HL-60 (cell line): ENCODE results near the gene AIF1.

ENCODE experiments used
- DNase-seq, 2 experiments: peaks; one replicate each; pipeline ENCODE4 v3.0.0-alpha.2; 2010 to 2020; ENCODE audit warnings: low read depth in 1 of 2, low spot score in 1 of 2
- H3K27ac ChIP-seq: fragments of 250-450 bp; sonication (Bioruptor Pico); replicated peaks from 2 replicates; pipeline ENCODE4 v1.5.1; 2020; ENCODE audit warnings: mild to moderate bottlenecking, moderate library complexity
- H3K27me3 ChIP-seq: fragments of 250-450 bp; sonication (Bioruptor Pico); 2 replicates; pipeline ENCODE4 v1.5.1; 2021; ENCODE audit warnings: mild to moderate bottlenecking, moderate library complexity; ENCODE audit not compliant: insufficient read depth, poor library complexity, severe bottlenecking
- H3K4me3 ChIP-seq: replicated peaks from 2 replicates; pipeline ENCODE4 v1.5.1; 2011; ENCODE audit warnings: mild to moderate bottlenecking, control low read depth, low read length; ENCODE audit not compliant: insufficient read depth
- CTCF ChIP-seq: IDR thresholded peaks from one replicate; pipeline ENCODE4 v1.5.1; 2011; ENCODE audit warnings: low read length, control low read depth, inconsistent platforms; ENCODE audit not compliant: insufficient read depth
- GABPA ChIP-seq: IDR thresholded peaks from 2 replicates; pipeline ENCODE4 v1.6.1; 2012; ENCODE audit warnings: low read depth
- POLR2AphosphoS5 ChIP-seq: IDR thresholded peaks from 2 replicates; pipeline ENCODE4 v1.6.1; 2012; ENCODE audit warnings: low read depth
- REST ChIP-seq: IDR thresholded peaks from 2 replicates; pipeline ENCODE4 v1.6.1; 2012; ENCODE audit warnings: low read depth; ENCODE audit not compliant: insufficient replicate concordance
- SPI1 ChIP-seq: IDR thresholded peaks from 2 replicates; pipeline ENCODE4 v1.6.1; 2012; ENCODE audit warnings: low read depth, mild to moderate bottlenecking, borderline replicate concordance

The AIF1 gene

GRCh38 chr6:31652925-31653724 is 38.1 kb downstream of the AIF1 start:
- no peaks in the 10 kb centered on the region for H3K27me3 ChIP-seq
- peak overlapping the region; percentile 98 for H3K27ac ChIP-seq
- TF ChIP-seq SPI1 (no peak), POLR2AphosphoS5 (no peak; the same call in 1 of the 2 replicates), CTCF (no peak), GABPA (no peak), REST (no peak)
- peak; percentile 91 to 93 for DNase-seq
- H3K4me3 ChIP-seq: peak overlapping the region; percentile 59

GRCh38 chr6:31654574-31655348 is 39.7 kb downstream of the AIF1 start:
- DNase-seq: no peak
- TF ChIP-seq SPI1 (no peak), GABPA (no peak), CTCF (no peak), REST (no peak), POLR2AphosphoS5 (no peak)
- H3K27me3 ChIP-seq: no peaks in the 10 kb centered on the region
- H3K4me3 ChIP-seq: no peak overlapping the region
- H3K27ac ChIP-seq: no peak overlapping the region

- H3K27ac ChIP-seq: no peak within 1 kb of the TSS
Measured at GRCh38 chr6:31655349-31656237, 40.6 kb downstream of the AIF1 start, which contains the start of gene APOM. Gene APOM, plus strand, starts transcription at chr6:31655894. Its CDS starts 73 bp downstream, at chr6:31655967.

More at GRCh38 chr6:31655349-31656237, 40.6 kb downstream of the AIF1 start, which contains the start of gene APOM:
- DNase-seq: no peak
- Histone ChIP-seq H3K4me3 (no peak within 1 kb of the TSS), H3K27me3 (no peaks in the 10 kb centered on the region)
- TF ChIP-seq SPI1: no peak
- no peak for TF ChIP-seq POLR2AphosphoS5
- TF ChIP-seq REST: no peak
- no peak for TF ChIP-seq CTCF
- no peak for TF ChIP-seq GABPA
